CD4-positive, alpha-beta T cell (primary cell): ENCODE measurements around the gene SLC28A1. TPM values are rescaled to one million over a fixed set of nuclear protein-coding genes. Genes with fewer than 3 reads are reported as not detected.

Experiments used
- ATAC-seq: fragments of 200-7000 bp; cut with Tn5 transposase; one replicate; pipeline ENCODE4 v1.10.0; 2022; ENCODE audit warnings: mild to moderate bottlenecking; ENCODE audit not compliant: poor library complexity
- CTCF ChIA-PET: fragments of 350-600 bp; sonication (Branson Sonifier 250); formaldehyde crosslinking; loops from one replicate; lab custom pipeline; 2021; ENCODE audit warnings: antibody characterized with exemption, inconsistent platforms; lab: Charles Lee
- POLR2A ChIA-PET: fragments of 350-600 bp; sonication (Branson Sonifier 250); formaldehyde crosslinking; loops from one replicate; lab custom pipeline; 2021; ENCODE audit warnings: antibody characterized with exemption, inconsistent platforms; lab: Charles Lee
- DNase-seq, 14 experiments: peaks; one replicate each; pipeline ENCODE4 v3.0.0-alpha.2; 2013 to 2020; ENCODE audit warnings: mixed read lengths in 2 of 14
- H3K27ac ChIP-seq, 2 donors: one replicate each; pipeline versions ENCODE4 v1.5.1 to v1.7.0; 2013; ENCODE audit warnings: low read length in 2 of 2, low read depth in 1 of 2, mild to moderate bottlenecking in 1 of 2
- H3K27me3 ChIP-seq, 2 experiments: 1 replicate in 1 of 2; 2 replicates in 1 of 2; pipeline versions ENCODE4 v1.6.1 to v1.7.0; 2013; ENCODE audit warnings: low read length in 2 of 2, control low read depth in 1 of 2, mild to moderate bottlenecking in 1 of 2, moderate library complexity in 1 of 2; ENCODE audit not compliant: insufficient read depth in 2 of 2, control insufficient read depth in 1 of 2
- H3K36me3 ChIP-seq: one replicate; pipeline ENCODE4 v1.6.1; 2013; ENCODE audit warnings: low read length, control low read depth; ENCODE audit not compliant: insufficient read depth
- H3K4me1 ChIP-seq: one replicate; pipeline ENCODE4 v1.6.1; 2013; ENCODE audit warnings: low read length, control low read depth; ENCODE audit not compliant: insufficient read depth
- H3K4me3 ChIP-seq: one replicate; pipeline ENCODE4 v1.5.1; 2013; ENCODE audit warnings: mild to moderate bottlenecking, low read length, moderate library complexity
- H3K9me3 ChIP-seq, 2 experiments: 1 replicate in 1 of 2; 2 replicates in 1 of 2; pipeline versions ENCODE4 v1.6.1 to v1.7.0; 2013; ENCODE audit warnings: low read length in 2 of 2, mild to moderate bottlenecking in 2 of 2, control low read depth in 1 of 2, moderate library complexity in 1 of 2; ENCODE audit not compliant: control insufficient read depth in 1 of 2, insufficient read depth in 1 of 2
- H3K27ac Mint-ChIP-seq: one replicate; pipeline ENCODE4 v1.8.0; 2020; ENCODE audit warnings: mixed read lengths
- H3K27me3 Mint-ChIP-seq: one replicate; pipeline ENCODE4 v1.8.0; 2021; ENCODE audit warnings: mixed read lengths
- H3K36me3 Mint-ChIP-seq: one replicate; pipeline ENCODE4 v1.8.0; 2021; ENCODE audit warnings: low read depth, mixed read lengths
- H3K4me1 Mint-ChIP-seq: one replicate; pipeline ENCODE4 v1.8.0; 2021; ENCODE audit warnings: low read depth, mixed read lengths
- H3K4me3 Mint-ChIP-seq: one replicate; pipeline ENCODE4 v1.8.0; 2020; ENCODE audit warnings: mild to moderate bottlenecking, mixed read lengths
- H3K9me3 Mint-ChIP-seq: one replicate; pipeline ENCODE4 v1.8.0; 2020; ENCODE audit warnings: mixed read lengths
- intact Hi-C, 2 experiments: fragments of 100-400 bp; cut with DNase I in 1 of 2; cut with micrococcal nuclease in 1 of 2; formaldehyde crosslinking; loops; one replicate each; pipeline versions ENCODE4 v1.15.1 to v1.9.0; 2023 to 2025; cut with DNase I, micrococcal nuclease
- total RNA-seq, 174 experiments: library from RNA in 2 of 174; stranded (reverse) in 2 of 174; gene quantifications; one replicate each; pipeline ENCODE4 v1.2.3 and lab custom pipeline; 2021 to 2026
- TF ChIP-seq, protein P1 (sequence below): fragments of 200-600 bp; IDR thresholded peaks from one replicate; pipeline ENCODE4 v1.8.0; 2022; ENCODE audit warnings: antibody characterized with exemption, mild to moderate bottlenecking

Gene SLC28A1
- total RNA-seq, 2 experiments from 2014 or later, result not detected

DNA sequence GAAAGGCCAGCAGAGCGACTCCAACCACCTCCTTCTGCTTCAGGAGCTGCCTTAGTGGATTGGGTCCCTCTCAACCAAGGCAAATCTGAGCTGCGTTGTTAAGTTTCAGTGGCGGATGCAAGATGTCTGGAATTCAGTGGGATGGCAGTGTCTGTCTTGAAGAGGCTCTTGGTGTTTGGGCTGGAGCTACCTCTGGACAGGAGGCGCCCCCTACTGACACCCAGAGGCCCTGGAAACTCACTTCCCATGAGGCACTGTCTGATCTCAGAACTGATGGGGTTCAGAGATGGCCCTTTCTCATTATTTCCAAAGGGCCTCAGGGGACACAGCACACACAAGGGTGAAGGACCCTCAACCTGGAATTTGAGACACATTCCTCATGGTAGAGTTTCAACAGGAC, 6.0 kb upstream of the SLC28A1 start:
- peak; percentile 60 for ATAC-seq
- Histone ChIP-seq H3K9me3 (no peaks in the 10 kb centered on the region), H3K27me3 (no peaks in the 10 kb centered on the region), H3K36me3 (no peaks in the 10 kb centered on the region), H3K4me1 (no peaks in the 10 kb centered on the region), H3K27ac (no peak overlapping the region), H3K4me3 (no peak overlapping the region)
- ChIA-PET POLR2A (no interaction called here), CTCF (no interaction called here)
- Mint-ChIP-seq H3K9me3 (no peaks in the 10 kb centered on the region), H3K27ac (no peak overlapping the region), H3K4me3 (no peak overlapping the region), H3K27me3 (no peaks in the 10 kb centered on the region), H3K36me3 (no peaks in the 10 kb centered on the region), H3K4me1 (no peaks in the 10 kb centered on the region)
- DNase-seq, result peak; percentile 33 to 72 (median 52)
- TF ChIP-seq, protein P1, sequence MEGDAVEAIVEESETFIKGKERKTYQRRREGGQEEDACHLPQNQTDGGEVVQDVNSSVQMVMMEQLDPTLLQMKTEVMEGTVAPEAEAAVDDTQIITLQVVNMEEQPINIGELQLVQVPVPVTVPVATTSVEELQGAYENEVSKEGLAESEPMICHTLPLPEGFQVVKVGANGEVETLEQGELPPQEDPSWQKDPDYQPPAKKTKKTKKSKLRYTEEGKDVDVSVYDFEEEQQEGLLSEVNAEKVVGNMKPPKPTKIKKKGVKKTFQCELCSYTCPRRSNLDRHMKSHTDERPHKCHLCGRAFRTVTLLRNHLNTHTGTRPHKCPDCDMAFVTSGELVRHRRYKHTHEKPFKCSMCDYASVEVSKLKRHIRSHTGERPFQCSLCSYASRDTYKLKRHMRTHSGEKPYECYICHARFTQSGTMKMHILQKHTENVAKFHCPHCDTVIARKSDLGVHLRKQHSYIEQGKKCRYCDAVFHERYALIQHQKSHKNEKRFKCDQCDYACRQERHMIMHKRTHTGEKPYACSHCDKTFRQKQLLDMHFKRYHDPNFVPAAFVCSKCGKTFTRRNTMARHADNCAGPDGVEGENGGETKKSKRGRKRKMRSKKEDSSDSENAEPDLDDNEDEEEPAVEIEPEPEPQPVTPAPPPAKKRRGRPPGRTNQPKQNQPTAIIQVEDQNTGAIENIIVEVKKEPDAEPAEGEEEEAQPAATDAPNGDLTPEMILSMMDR, result peak; percentile 40
- intact Hi-C loops, result loop anchor here (1.0 to 5.0 kb wide), 4 partner anchors 224 to 291 kb away; partner anchors contain the start of gene WDR73 (in 2 of the 2)

DNA sequence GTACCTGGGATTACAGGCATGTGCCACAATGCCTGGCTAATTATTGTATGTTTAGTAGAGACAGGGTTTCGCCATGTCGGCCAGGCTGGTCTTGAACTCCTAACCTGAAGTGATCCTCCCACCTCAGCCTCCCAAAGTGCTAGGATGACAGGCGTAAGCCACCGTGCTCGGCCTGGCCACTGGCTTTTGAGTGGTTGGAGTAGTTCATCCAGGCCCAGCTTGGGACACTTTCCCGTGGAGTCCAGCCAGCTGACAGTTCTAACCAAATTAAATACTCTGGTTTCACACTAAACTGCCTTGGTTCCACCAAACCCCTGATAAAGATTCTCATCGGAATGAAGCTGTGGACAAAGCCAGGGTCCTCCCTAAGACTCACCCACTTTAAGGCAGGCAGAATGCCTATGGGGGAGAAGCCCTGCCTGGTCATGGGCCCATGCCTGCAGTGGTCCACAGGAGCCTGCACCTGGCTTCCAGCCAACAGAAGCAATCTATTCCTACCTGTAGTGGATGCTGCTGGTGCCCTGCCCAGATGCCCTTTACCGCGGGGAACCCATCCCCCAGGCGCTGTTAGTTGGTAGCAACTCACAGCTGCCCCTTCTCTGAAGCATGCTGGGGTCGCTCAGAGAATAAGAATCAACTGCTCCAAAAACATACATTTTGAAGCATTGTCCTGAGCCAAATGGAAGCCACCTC, 5.2 kb upstream of the SLC28A1 start:
- no peak overlapping the region for H3K27ac ChIP-seq
- intact Hi-C loops, result loop anchor here (2.0 to 5.0 kb wide), 2 partner anchors 224 to 292 kb away; partner anchors contain the start of gene WDR73 (in 1 of the 2)
- no peak for DNase-seq
- CTCF ChIA-PET, result no interaction called here
- no peak overlapping the region for H3K4me3 ChIP-seq
- POLR2A ChIA-PET, result no interaction called here
- H3K4me1 Mint-ChIP-seq, result no peaks in the 10 kb centered on the region
- H3K36me3 ChIP-seq, result no peaks in the 10 kb centered on the region
- H3K27me3 Mint-ChIP-seq, result no peaks in the 10 kb centered on the region
- no peak overlapping the region for H3K4me3 Mint-ChIP-seq
- H3K27ac Mint-ChIP-seq, result no peak overlapping the region
- no peaks in the 10 kb centered on the region for H3K9me3 Mint-ChIP-seq
- no peaks in the 10 kb centered on the region for H3K36me3 Mint-ChIP-seq
- ATAC-seq, result no peak
- no peaks in the 10 kb centered on the region for H3K4me1 ChIP-seq
- H3K27me3 ChIP-seq, result no peaks in the 10 kb centered on the region
- TF ChIP-seq, protein P1, result no peak
- H3K9me3 ChIP-seq, result no peaks in the 10 kb centered on the region

DNA sequence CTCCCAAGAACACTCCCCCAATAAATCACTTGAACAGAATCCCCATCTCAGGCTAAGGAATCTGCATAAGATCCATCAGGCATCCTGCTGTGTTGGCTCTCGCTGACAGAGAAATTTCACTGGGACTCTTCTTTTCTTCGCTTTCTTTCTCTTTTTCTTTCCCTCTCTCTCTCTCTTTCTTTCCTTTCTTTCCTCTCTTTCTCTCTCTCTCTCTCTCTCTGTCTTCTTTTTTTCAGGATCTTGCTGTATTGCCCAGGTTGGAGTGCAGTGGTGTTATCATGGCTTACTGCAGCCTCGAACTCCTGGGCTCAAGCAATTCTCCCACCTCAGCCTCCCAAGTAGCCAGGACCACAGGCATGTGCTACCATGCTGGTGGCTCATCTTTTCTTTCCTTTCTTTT, 4.5 kb upstream of the SLC28A1 start:
- ATAC-seq (no peak), DNase-seq (no peak)
- H3K27ac ChIP-seq, result no peak overlapping the region
- H3K27me3 ChIP-seq, result no peaks in the 10 kb centered on the region
- Mint-ChIP-seq H3K27me3 (no peaks in the 10 kb centered on the region), H3K9me3 (no peaks in the 10 kb centered on the region), H3K27ac (no peak overlapping the region), H3K4me3 (no peak overlapping the region), H3K4me1 (no peaks in the 10 kb centered on the region), H3K36me3 (no peaks in the 10 kb centered on the region)
- H3K36me3 ChIP-seq, result no peaks in the 10 kb centered on the region
- ChIA-PET POLR2A (no interaction called here), CTCF (no interaction called here)
- no peaks in the 10 kb centered on the region for H3K4me1 ChIP-seq
- no peak overlapping the region for H3K4me3 ChIP-seq
- intact Hi-C loops, result no loop called here
- H3K9me3 ChIP-seq, result no peaks in the 10 kb centered on the region
- TF ChIP-seq, protein P1, result no peak
